WTC11 (cell line): ENCODE measurements around the gene PC. TPM values are rescaled to one million over a fixed set of nuclear protein-coding genes. Genes with fewer than 3 reads are reported as not detected.
A peak's percentile ranks its signal among the peaks of the same experiment; 100 is the strongest.

Experiments
- CREB1 ChIP-seq: sonication (generic); formaldehyde crosslinking; IDR thresholded peaks from 2 replicates; pipeline ENCODE4 v1.8.0; 2023; ENCODE audit warnings: mild to moderate bottlenecking, missing genetic modification reagents
- NFE2L1 ChIP-seq: sonication (generic); formaldehyde crosslinking; IDR thresholded peaks from 2 replicates; pipeline ENCODE4 v1.8.1; 2023; ENCODE audit warnings: missing genetic modification reagents
- NR1H2 ChIP-seq: sonication (generic); formaldehyde crosslinking; IDR thresholded peaks from 2 replicates; pipeline ENCODE4 v1.9.0; 2021; ENCODE audit warnings: mild to moderate bottlenecking, moderate library complexity, missing genetic modification reagents
- NR2C2 ChIP-seq: sonication (generic); formaldehyde crosslinking; IDR thresholded peaks from 2 replicates; pipeline ENCODE4 v1.8.0; 2022; ENCODE audit warnings: mild to moderate bottlenecking, missing genetic modification reagents
- SMAD4 ChIP-seq: sonication (generic); formaldehyde crosslinking; IDR thresholded peaks from 2 replicates; pipeline ENCODE4 v1.8.0; 2022; ENCODE audit warnings: mild to moderate bottlenecking, missing genetic modification reagents
- ZNF232 ChIP-seq: sonication (generic); formaldehyde crosslinking; IDR thresholded peaks from 2 replicates; pipeline ENCODE4 v1.8.0; 2022; ENCODE audit warnings: mild to moderate bottlenecking, missing genetic modification reagents
- total RNA-seq: library from RNA; stranded (reverse); gene quantifications from 3 replicates; pipeline ENCODE4 v1.2.3, GENCODE V29; 2021
- TF ChIP-seq, protein P1 (sequence below): sonication (generic); formaldehyde crosslinking; IDR thresholded peaks from 2 replicates; pipeline ENCODE4 v1.8.1; 2023; ENCODE audit warnings: mild to moderate bottlenecking, missing genetic modification reagents, moderate library complexity
- TF ChIP-seq, protein P2 (sequence below): sonication (generic); formaldehyde crosslinking; IDR thresholded peaks from 2 replicates; pipeline ENCODE4 v1.8.0; 2023; ENCODE audit warnings: missing genetic modification reagents, mild to moderate bottlenecking, borderline replicate concordance
- TF ChIP-seq, protein P3 (sequence below): fragments of 200-600 bp; IDR thresholded peaks from 2 replicates; pipeline ENCODE4 v1.8.0; 2022; ENCODE audit warnings: antibody characterized with exemption
- TF ChIP-seq, protein P4 (sequence below): sonication (generic); formaldehyde crosslinking; IDR thresholded peaks from 2 replicates; pipeline ENCODE4 v1.8.1; 2023; ENCODE audit warnings: mild to moderate bottlenecking, missing genetic modification reagents
- TF ChIP-seq, protein P5 (sequence below): sonication (generic); formaldehyde crosslinking; IDR thresholded peaks from 2 replicates; pipeline ENCODE4 v1.8.0; 2022; ENCODE audit warnings: mild to moderate bottlenecking, missing genetic modification reagents
- TF ChIP-seq, protein P6 (sequence below): sonication (generic); formaldehyde crosslinking; IDR thresholded peaks from 2 replicates; pipeline ENCODE4 v1.8.1; 2023; ENCODE audit warnings: mild to moderate bottlenecking, missing genetic modification reagents
- TF ChIP-seq, protein P7 (sequence below): sonication (generic); formaldehyde crosslinking; IDR thresholded peaks from 2 replicates; pipeline ENCODE4 v1.8.1; 2023; ENCODE audit warnings: mild to moderate bottlenecking, moderate library complexity, missing genetic modification reagents
- TF ChIP-seq, protein P8 (sequence below): sonication (generic); formaldehyde crosslinking; IDR thresholded peaks from 2 replicates; pipeline ENCODE4 v1.8.0; 2023; ENCODE audit warnings: mild to moderate bottlenecking, missing genetic modification reagents
- TF ChIP-seq, protein P9 (sequence below): sonication (generic); formaldehyde crosslinking; IDR thresholded peaks from 2 replicates; pipeline ENCODE4 v1.8.1; 2023; ENCODE audit warnings: mild to moderate bottlenecking, missing genetic modification reagents, borderline replicate concordance

PC gene
- total RNA-seq, 1 experiment from 2014 or later: 27.2 TPM

DNA sequence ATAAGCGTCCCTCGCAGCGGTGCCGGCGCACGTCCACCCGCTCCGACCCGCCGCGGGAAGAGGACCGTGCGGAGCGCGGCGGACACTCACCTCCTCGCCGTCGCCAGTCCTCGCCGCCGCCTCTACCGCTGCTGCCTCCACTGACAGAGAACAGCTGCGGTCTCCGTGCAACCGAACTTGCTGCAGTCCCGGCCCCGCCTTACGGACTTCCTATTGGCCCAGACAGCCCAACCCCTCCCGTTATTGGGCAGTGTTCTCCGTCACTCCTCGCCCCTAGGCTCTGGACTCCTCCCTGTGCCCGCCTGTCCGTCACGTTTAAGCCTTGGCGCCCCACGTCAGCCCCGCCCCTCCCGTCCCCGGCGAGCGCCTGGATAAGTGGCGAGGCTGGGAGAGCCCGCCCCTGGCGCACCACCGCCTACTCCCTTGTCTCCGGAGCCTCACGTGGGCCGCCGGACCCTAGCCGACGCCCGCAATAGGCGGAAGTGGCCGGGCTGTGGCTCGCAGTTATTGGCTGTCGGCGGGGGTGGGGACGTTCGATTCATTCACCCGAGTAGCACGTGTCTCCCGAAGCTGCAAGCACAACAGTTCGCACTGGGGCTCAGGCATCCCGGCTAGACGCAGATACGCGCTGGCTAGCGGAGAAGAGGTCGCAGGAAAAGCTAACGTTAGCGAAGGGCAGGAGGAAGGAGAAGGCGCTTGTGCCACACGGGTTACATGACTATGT, at the start of gene PC (continued):
- TF ChIP-seq, protein P1, sequence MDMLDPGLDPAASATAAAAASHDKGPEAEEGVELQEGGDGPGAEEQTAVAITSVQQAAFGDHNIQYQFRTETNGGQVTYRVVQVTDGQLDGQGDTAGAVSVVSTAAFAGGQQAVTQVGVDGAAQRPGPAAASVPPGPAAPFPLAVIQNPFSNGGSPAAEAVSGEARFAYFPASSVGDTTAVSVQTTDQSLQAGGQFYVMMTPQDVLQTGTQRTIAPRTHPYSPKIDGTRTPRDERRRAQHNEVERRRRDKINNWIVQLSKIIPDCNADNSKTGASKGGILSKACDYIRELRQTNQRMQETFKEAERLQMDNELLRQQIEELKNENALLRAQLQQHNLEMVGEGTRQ (CRISPR knock-in tag): peak; percentile 96
- TF ChIP-seq ZNF232 (peak; percentile 98), SMAD4 (CRISPR knock-in tag) (no peak), CREB1 (CRISPR knock-in tag) (peak; percentile 95), NR1H2 (peak; percentile 21; the same call in 1 of the 2 replicates), NR2C2 (CRISPR knock-in tag) (peak; percentile 71), NFE2L1 (peak; percentile 97)
- TF ChIP-seq, protein P2, sequence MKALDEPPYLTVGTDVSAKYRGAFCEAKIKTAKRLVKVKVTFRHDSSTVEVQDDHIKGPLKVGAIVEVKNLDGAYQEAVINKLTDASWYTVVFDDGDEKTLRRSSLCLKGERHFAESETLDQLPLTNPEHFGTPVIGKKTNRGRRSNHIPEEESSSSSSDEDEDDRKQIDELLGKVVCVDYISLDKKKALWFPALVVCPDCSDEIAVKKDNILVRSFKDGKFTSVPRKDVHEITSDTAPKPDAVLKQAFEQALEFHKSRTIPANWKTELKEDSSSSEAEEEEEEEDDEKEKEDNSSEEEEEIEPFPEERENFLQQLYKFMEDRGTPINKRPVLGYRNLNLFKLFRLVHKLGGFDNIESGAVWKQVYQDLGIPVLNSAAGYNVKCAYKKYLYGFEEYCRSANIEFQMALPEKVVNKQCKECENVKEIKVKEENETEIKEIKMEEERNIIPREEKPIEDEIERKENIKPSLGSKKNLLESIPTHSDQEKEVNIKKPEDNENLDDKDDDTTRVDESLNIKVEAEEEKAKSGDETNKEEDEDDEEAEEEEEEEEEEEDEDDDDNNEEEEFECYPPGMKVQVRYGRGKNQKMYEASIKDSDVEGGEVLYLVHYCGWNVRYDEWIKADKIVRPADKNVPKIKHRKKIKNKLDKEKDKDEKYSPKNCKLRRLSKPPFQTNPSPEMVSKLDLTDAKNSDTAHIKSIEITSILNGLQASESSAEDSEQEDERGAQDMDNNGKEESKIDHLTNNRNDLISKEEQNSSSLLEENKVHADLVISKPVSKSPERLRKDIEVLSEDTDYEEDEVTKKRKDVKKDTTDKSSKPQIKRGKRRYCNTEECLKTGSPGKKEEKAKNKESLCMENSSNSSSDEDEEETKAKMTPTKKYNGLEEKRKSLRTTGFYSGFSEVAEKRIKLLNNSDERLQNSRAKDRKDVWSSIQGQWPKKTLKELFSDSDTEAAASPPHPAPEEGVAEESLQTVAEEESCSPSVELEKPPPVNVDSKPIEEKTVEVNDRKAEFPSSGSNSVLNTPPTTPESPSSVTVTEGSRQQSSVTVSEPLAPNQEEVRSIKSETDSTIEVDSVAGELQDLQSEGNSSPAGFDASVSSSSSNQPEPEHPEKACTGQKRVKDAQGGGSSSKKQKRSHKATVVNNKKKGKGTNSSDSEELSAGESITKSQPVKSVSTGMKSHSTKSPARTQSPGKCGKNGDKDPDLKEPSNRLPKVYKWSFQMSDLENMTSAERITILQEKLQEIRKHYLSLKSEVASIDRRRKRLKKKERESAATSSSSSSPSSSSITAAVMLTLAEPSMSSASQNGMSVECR: peak; percentile 75; the same call in 1 of the 2 replicates
- TF ChIP-seq, protein P3, sequence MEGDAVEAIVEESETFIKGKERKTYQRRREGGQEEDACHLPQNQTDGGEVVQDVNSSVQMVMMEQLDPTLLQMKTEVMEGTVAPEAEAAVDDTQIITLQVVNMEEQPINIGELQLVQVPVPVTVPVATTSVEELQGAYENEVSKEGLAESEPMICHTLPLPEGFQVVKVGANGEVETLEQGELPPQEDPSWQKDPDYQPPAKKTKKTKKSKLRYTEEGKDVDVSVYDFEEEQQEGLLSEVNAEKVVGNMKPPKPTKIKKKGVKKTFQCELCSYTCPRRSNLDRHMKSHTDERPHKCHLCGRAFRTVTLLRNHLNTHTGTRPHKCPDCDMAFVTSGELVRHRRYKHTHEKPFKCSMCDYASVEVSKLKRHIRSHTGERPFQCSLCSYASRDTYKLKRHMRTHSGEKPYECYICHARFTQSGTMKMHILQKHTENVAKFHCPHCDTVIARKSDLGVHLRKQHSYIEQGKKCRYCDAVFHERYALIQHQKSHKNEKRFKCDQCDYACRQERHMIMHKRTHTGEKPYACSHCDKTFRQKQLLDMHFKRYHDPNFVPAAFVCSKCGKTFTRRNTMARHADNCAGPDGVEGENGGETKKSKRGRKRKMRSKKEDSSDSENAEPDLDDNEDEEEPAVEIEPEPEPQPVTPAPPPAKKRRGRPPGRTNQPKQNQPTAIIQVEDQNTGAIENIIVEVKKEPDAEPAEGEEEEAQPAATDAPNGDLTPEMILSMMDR: no peak
- TF ChIP-seq, protein P4, sequence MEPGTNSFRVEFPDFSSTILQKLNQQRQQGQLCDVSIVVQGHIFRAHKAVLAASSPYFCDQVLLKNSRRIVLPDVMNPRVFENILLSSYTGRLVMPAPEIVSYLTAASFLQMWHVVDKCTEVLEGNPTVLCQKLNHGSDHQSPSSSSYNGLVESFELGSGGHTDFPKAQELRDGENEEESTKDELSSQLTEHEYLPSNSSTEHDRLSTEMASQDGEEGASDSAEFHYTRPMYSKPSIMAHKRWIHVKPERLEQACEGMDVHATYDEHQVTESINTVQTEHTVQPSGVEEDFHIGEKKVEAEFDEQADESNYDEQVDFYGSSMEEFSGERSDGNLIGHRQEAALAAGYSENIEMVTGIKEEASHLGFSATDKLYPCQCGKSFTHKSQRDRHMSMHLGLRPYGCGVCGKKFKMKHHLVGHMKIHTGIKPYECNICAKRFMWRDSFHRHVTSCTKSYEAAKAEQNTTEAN: peak; percentile 50
- TF ChIP-seq, protein P5, sequence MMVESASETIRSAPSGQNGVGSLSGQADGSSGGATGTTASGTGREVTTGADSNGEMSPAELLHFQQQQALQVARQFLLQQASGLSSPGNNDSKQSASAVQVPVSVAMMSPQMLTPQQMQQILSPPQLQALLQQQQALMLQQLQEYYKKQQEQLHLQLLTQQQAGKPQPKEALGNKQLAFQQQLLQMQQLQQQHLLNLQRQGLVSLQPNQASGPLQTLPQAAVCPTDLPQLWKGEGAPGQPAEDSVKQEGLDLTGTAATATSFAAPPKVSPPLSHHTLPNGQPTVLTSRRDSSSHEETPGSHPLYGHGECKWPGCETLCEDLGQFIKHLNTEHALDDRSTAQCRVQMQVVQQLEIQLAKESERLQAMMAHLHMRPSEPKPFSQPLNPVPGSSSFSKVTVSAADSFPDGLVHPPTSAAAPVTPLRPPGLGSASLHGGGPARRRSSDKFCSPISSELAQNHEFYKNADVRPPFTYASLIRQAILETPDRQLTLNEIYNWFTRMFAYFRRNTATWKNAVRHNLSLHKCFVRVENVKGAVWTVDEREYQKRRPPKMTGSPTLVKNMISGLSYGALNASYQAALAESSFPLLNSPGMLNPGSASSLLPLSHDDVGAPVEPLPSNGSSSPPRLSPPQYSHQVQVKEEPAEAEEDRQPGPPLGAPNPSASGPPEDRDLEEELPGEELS (CRISPR knock-in tag): peak; percentile 97; the same call in 1 of the 2 replicates
- TF ChIP-seq, protein P6, sequence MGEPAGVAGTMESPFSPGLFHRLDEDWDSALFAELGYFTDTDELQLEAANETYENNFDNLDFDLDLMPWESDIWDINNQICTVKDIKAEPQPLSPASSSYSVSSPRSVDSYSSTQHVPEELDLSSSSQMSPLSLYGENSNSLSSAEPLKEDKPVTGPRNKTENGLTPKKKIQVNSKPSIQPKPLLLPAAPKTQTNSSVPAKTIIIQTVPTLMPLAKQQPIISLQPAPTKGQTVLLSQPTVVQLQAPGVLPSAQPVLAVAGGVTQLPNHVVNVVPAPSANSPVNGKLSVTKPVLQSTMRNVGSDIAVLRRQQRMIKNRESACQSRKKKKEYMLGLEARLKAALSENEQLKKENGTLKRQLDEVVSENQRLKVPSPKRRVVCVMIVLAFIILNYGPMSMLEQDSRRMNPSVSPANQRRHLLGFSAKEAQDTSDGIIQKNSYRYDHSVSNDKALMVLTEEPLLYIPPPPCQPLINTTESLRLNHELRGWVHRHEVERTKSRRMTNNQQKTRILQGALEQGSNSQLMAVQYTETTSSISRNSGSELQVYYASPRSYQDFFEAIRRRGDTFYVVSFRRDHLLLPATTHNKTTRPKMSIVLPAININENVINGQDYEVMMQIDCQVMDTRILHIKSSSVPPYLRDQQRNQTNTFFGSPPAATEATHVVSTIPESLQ (CRISPR knock-in tag): no peak
- TF ChIP-seq, protein P7, sequence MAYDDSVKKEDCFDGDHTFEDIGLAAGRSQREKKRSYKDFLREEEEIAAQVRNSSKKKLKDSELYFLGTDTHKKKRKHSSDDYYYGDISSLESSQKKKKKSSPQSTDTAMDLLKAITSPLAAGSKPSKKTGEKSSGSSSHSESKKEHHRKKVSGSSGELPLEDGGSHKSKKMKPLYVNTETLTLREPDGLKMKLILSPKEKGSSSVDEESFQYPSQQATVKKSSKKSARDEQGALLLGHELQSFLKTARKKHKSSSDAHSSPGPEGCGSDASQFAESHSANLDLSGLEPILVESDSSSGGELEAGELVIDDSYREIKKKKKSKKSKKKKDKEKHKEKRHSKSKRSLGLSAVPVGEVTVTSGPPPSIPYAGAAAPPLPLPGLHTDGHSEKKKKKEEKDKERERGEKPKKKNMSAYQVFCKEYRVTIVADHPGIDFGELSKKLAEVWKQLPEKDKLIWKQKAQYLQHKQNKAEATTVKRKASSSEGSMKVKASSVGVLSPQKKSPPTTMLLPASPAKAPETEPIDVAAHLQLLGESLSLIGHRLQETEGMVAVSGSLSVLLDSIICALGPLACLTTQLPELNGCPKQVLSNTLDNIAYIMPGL (CRISPR knock-in tag): peak; percentile 76; the same call in 1 of the 2 replicates
- TF ChIP-seq, protein P8, sequence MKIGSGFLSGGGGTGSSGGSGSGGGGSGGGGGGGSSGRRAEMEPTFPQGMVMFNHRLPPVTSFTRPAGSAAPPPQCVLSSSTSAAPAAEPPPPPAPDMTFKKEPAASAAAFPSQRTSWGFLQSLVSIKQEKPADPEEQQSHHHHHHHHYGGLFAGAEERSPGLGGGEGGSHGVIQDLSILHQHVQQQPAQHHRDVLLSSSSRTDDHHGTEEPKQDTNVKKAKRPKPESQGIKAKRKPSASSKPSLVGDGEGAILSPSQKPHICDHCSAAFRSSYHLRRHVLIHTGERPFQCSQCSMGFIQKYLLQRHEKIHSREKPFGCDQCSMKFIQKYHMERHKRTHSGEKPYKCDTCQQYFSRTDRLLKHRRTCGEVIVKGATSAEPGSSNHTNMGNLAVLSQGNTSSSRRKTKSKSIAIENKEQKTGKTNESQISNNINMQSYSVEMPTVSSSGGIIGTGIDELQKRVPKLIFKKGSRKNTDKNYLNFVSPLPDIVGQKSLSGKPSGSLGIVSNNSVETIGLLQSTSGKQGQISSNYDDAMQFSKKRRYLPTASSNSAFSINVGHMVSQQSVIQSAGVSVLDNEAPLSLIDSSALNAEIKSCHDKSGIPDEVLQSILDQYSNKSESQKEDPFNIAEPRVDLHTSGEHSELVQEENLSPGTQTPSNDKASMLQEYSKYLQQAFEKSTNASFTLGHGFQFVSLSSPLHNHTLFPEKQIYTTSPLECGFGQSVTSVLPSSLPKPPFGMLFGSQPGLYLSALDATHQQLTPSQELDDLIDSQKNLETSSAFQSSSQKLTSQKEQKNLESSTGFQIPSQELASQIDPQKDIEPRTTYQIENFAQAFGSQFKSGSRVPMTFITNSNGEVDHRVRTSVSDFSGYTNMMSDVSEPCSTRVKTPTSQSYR: peak; percentile 89
- TF ChIP-seq, protein P9, sequence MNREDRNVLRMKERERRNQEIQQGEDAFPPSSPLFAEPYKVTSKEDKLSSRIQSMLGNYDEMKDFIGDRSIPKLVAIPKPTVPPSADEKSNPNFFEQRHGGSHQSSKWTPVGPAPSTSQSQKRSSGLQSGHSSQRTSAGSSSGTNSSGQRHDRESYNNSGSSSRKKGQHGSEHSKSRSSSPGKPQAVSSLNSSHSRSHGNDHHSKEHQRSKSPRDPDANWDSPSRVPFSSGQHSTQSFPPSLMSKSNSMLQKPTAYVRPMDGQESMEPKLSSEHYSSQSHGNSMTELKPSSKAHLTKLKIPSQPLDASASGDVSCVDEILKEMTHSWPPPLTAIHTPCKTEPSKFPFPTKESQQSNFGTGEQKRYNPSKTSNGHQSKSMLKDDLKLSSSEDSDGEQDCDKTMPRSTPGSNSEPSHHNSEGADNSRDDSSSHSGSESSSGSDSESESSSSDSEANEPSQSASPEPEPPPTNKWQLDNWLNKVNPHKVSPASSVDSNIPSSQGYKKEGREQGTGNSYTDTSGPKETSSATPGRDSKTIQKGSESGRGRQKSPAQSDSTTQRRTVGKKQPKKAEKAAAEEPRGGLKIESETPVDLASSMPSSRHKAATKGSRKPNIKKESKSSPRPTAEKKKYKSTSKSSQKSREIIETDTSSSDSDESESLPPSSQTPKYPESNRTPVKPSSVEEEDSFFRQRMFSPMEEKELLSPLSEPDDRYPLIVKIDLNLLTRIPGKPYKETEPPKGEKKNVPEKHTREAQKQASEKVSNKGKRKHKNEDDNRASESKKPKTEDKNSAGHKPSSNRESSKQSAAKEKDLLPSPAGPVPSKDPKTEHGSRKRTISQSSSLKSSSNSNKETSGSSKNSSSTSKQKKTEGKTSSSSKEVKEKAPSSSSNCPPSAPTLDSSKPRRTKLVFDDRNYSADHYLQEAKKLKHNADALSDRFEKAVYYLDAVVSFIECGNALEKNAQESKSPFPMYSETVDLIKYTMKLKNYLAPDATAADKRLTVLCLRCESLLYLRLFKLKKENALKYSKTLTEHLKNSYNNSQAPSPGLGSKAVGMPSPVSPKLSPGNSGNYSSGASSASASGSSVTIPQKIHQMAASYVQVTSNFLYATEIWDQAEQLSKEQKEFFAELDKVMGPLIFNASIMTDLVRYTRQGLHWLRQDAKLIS: peak; percentile 86; the same call in 1 of the 2 replicates
